Fibroblast of gingiva (primary cell): ENCODE measurements around the gene TP53I3.
A peak's percentile ranks its signal among the peaks of the same experiment; 100 is the strongest.
"Not testable (repeated sequence)": the region's sequence is repeated elsewhere in the genome, so short reads cannot be mapped to it uniquely, and the experiment has no call there.

Experiments
- DNase-seq: peaks from one replicate; pipeline ENCODE4 v3.0.0-alpha.2; 2011; ENCODE audit warnings: low read depth

TP53I3 gene

DNA sequence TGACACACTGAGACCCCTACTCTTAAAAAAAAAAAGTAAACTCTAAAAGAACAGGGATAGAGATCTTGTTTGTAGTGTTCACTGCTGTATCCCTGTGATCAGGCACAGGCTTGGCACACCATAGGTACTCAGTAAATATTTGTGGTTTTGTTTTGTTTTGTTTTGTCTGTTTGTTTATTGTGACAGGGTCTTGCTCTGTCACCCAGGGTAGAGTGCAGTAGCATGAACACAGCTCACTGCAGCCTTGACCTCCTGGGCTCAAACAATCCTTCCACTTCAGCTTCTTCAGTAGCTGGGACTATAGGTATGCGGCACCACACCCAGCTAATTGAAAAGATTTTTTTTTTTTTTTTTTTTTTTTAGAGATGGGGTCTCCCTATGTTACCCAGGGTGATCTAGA lies 31.7 kb downstream of the TP53I3 start:
- no peak for DNase-seq

DNA sequence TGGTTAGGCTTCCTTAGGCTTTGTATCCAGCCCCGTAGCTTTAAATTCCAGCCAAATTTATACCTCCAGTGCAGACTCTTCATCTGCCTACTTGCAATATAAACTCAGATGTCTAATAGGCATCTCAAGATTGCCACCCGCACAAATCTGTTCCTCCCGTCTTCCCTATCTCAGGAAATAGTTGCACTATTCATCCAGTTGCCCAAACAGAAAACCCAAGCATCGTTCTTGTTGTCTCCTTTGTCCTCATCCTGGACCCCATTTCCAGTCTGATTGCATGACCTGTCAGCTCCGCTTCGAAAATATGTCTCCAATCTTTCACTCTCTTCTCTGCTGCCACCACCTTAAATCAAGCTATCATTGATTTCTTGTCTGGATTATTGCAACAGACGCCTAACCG lies 32.8 kb downstream of the TP53I3 start:
- no peak for DNase-seq

DNA sequence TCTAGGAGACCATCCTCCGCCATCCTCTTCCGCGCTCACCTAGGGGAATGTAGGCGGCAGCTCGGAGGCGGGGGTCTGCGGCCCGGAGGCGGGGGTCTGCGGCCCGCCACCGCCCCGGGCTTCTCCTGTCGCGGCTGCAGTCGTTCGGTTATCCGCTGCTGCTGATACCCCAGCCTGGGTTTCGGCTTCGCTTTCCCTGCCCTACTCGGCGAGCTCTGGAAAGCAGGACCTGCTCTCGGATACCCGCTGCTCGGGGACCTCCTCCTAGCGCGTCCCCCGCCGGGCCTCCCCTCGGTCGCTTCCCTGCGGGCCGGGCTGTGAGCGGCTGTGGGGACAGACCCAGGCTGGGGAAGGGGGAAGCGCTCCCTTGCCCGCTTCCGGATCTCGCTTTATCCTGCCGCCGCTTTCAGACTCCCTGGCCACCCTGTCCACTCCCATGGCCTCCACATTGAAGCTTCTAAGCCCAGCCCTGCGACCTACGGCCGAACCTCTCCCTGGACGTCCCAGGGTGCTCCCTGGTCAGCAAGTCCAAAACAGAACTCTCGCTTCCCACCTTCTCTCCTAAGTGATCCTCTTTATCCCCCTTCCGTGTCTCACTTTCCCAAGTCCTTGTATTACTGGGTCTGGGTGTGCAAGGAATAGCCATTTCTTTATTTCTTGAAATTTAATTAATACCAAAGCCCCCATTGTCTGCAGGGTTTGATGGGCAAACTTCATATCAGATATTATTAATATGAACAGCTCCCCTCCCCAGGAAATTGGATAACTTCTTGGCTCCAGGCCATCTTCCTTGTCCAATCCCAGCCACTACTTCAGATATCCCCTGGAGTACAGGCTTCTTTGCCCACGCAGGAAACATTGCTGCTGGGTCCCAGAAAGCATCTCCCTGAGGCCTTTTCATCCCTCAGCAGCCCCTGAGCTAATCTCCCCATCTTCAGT lies 34.3 kb downstream of the TP53I3 start:
- no peak for DNase-seq

DNA sequence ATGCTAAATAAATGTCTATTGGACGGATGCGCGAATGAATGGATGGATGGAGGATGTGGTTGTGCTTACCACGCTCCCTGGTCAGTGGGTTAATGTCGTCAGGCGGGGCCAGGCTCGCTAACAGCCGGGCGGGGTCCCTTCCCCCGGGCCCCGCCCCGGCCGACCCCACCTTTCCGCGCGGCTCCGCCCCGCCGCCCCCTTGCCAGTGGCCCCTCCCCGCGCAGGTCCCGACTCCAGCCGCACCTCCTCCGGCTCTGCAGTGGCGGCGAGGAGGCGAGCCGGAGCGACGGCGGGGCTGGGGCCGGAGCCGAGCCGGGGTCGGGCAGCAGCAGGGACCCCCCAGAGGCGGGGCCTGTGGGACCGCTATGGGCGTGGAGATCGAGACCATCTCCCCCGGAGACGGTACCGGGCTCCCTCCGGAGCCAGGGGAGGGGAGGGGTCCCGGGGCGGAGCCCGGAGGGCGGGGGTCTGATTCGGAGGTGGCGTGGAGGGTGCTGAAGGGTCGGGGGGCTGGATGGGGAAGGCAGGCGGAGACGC lies 35.1 kb downstream of the TP53I3 start, which contains the start of gene FKBP1B:
TSS of gene FKBP1B (plus strand) at position 257 of the 537 bp plus-strand sequence. CDS start at position 366, 109 bp downstream.
- DNase-seq: peak; percentile 21

DNA sequence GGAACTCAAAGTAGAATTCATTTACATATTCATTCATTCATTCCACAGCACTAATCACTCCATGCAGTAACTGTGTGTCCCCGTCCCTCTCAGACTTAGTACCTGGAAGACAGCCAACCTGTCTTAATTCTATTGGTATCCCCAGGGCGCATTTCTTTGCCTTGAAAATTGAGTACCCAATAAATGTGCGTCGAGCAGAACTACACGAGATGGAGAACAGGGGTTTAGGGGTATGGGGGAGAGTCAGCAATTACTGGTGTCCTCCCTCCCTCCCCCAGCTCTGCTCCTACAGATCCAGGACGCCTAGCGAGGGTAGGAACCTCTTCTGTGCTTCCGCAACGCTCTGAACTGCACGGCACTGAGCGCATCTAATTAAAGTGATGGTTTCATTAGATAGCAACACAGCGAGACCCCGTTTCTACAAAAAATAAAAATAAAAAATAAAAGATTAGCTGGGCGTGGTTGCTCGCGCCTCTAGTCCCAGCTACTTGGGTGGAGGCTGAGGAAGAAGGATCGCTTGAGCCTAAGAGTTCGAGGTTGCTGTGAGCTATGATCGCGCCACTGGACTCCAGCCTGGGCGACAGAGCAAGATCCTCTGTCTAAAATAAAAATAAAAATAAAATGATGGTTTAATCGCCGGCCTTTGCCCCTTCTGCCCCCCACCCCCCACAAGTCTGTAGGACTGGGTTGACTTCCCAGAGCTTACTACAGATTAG lies 35.7 kb downstream of the TP53I3 start:
- no peak for DNase-seq

DNA sequence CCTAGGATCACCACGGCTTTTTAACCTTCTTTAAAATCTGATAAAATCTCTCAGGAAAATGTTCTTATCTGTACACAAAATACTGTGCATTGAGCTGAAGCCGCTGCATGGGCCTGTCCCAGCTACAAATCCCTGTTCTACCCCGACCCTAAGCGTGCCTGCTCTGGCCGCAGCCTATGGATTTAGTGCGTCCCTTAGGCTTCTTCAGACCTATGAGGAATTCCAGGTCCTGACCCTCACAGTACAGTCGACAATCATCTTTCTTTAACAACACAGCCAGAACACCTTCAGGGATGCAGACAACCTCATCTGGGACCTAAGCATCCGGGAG lies 37.0 kb downstream of the TP53I3 start:
- DNase-seq: no peak

DNA sequence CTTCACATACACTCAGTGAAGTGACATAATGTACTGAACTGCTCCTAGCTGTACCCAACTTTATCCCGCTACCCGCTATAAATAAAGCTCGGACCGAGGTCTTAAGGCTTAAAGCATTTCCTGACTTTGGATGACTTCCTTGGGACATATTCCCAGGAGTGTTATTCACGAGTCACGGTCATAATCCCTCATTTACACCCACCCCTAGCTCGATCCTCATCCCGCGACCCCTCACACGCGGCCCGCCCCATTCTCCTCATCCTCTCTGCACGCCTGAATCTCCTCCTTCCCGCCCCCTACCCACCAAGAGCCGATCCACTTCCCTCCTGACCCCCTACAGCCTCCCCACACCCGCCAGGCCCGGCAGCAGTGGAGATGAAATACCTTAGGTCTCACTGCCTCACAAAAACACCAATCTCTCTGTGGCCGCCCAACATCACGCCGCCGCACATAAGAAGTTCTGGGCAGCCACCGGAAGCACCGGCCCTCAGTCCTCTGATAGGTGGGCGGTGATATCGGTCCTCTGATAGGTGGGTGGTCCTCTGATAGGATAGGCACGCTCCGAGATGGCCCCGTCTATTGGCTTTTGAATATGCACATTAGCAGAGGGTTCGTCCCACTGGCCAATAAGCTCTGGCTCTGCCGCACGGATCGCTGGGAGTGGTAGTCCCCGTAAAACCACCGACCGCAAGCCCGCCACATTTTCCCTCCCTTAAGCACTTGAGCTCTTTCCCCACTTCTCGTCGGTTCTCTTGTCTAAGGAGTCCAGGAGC lies 37.5 kb downstream of the TP53I3 start, which contains the start of gene WDCP:
TSS of gene WDCP (minus strand) at position 462 of the 773 bp plus-strand sequence. CDS start 7,897 bp downstream, outside the sequence.
- DNase-seq: peak; percentile 98

DNA sequence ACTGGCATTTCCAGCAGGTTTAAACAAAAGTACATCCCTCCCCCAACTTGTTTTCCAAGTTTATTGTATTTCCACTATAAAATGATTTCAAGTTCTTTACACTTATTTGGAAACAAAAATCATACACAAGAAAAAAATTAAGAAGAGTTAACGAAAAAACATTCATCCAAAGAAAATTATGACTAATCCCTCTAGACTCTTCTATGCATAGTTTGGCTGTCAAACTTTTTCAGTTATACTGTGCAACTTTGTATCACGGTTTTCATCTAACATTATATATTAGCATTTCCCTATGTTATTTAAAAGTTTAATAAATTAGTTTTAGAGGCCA lies 38.1 kb downstream of the TP53I3 start:
- no peak for DNase-seq

DNA sequence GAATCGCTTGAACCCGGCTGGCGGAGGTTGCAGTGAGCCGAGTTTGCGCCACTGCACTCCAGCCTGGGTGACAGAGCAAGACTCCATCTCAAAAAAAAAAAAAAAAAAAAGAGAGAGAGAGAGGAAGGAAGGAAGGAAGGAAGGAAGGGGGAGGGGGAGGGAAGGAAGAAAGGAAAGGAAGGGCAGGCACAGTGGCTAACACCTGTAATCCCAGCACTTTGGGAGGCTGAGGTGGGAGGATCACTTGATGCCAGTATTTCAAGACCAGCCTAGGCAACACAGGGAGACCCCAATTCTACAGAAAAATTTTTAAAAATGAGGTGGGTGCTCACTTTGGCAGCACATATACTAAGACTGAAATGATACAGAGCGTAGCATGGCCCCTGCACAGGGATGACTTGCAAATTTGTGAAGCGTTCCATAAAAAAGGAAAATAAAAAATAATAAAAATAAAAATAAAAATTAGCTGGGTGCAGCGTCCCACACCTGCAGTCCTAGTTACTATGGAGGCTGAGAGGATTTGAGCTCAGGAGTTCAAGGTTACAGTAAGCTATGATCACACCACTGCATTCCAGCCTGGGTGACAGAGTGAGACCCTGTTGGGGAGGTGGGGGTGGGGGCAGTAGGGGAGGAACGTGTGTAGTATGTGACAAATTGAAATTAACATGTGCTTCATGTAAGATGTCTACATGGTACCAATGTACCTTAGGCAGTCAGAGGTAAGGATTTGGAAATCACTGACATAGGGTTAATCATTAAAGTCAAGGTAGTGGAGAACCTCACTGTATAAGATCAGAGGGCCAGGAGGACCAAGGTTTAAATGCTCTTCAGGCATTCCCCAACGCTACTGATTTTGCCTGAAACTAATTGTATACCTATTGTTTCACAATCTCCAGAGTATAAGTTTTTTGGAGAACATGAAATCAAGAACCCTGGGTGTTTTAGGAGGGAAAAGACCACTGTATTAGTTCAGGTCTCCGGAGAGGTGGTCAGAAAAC lies 38.8 kb downstream of the TP53I3 start:
- DNase-seq: no peak

DNA sequence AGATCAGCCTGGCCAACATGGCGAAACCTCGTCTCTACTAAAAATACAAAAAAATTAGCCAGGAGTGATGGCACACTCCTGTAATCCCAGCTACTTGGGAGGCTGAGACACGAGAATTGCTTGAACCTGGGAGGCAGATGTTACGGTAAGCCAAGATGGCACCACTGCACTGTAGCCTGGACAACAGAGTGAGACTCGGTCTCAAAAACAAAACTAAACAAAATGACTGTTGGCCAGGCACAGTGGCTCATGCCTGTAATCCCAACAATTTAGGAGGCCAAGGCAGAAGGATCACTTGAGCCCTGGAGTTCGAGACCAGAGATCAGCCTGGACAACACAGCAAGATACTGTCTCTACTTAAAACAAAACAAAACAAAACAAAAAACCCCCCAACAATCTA lies 41.5 kb downstream of the TP53I3 start:
- DNase-seq: not testable (repeated sequence)

DNA sequence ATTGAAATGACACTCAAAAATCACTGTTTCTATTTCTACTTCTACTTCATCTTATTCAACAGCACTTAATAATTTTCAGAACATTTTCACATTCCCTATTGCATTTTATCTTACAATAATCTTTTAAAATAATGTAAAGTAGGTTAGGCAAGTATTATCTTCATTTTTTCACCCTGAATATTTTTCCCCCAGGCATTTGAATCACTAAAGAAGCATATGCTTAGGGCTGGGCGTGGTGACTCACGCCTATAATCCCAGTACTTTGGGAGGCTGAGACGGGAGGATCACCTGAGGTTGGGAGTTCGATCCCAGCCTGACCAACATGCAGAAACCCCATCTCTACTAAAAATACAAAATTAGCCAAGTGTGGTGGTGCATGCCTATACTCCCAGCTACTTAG lies 44.1 kb downstream of the TP53I3 start:
- DNase-seq: no peak

DNA sequence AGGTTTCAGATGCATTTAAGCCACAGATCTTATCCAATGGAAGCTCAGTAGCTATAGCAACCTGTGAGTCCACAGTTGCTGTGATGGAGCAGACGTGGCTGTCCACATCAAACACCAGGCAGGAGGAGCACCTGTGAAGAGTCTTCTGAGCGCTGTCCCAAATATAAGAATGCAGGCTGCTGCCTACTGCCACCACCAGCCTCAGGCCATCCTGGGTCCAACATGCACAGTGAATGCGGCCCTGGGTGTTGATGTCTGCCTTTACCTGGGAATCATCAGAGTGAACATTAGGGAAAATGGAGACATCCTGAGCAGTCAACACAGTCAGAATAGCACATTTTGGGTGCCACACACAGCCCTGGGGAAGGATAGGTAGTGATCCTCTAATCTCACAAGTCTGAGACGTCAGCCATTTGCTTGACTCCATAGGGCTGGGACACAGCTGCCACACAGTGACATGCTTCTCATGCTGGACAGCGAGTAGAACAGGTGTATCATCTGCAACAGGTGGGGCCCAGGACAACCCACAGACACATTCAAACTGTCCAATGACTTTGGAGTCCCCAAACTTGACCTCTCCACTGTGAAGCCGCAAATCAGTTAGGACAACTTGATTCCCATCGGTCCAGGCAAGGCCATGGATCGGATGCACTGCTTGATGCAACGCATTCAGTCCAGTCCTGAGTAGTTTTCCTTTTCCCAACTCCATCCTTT lies 45.7 kb downstream of the TP53I3 start:
- no peak for DNase-seq
